NCI-H2029 (cell line): ENCODE data around the gene MOG.
"Not testable (repeated sequence)": the region's sequence is repeated elsewhere in the genome, so short reads cannot be mapped to it uniquely, and the experiment has no call there.

ENCODE experiments used
- DNase-seq: peaks from one replicate; lab custom pipeline; 2025; lab: John Stamatoyannopoulos, UW

MOG gene

DNA sequence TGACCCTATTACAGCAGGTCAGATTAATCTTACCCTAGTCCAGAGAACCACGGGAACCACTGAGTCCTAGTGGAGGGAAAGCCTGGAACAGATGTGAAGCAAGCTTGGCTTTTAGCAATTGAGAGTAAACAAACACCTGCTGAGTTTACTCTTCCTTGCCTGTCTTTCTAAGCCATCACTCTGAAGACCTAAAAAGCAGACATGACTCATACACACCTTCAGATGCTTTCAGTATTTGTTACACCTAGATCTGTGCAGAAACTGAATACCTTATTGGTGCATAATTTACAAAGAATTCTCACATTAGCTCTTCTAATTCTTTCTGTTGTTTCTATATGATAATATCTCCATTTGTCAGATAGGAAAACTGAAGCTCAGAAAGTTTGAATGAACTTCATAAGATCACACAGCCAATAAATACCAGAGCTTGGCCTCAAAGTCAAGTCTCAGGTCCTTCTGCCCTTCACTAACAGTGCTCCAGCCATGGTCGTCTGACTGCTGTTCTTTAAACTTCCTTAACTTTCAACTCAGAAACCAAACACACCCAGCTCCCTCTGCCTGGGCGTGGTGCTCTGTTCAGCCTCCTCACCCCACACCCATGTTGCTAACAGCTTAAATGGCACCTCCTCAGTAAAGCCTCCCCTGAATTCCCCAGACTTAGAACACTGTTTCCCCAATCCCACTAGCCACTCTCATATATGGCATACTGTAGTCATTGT, 15.3 kb upstream of the MOG start:
- DNase-seq, result no peak

DNA sequence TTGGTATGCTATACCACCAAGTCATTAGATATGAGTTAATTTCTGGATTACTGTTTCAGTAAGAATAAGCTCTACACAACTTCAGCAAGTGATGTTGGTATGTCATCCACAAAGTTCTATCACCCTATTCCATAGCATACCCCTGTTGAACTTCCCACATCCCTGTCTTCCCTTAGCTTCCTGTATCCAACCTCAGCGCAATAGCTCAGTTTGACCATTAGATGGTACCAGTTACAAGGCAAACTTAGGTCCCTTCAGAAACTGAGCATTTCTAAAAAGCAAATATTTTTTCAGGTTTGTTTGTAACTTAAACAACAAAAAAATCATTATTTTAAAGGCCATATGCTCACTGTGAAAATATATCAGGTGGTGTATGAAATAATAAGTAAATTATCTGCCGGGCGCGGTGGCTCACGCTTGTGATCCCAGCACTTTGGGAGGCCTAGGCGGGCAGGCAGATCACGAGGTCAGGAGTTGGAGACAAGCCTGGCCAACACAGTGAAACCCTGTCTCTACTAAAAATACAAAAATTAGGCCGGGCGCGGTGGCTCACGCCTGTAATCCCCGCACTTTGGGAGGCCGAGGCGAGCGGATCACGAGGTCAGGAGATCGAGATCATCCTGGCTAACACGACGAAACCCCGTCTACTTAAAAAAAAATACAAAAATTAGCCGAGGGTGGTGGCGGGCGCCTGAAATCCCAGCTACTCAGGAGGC, 8.8 kb upstream of the MOG start:
- DNase-seq, result peak; percentile 2

DNA sequence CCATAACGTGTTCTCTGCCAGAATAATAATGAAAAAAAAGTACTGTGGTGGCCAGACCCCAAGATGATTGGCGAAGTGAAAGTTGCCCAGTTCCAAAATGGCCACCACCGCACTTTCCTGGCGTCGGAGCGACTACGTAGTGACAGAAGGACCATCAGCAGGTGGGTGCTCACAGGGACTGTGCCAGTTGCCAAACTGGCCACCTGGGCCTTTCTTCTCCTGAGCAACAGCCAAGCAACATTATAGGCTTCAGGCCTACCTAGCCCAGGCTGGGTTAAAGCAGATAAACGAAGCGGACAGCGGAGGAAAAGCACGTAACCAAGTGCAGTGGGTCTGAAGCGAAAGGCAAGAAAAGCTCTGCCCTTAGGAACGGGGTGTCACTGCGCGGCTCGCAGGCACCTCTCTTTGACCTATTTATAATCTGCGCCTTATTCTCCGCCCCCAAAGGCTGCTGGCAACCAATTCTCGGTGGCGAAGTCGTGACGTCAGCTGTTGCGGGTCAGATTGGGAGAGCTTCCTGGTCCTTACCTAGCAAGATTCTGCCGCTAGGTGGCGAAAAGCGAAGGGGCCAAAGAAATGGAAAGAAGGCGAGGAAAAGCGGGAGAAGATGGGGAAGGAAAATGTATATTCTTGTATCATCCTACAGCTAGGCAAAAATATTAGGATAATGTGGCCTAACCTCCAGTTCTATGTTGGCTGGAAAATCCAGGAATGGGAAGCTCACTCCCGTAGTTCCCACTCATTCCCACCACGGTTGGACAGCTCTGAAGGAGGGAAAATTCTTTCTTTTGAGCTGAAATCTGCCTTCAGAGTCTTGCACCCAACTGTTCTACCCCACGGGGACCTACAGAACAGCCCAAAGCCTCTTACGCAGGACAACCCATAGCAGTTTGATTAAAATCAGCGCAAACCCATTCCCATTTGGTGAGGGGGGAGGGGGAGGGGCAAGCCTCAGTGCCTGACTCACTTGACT, 6.9 kb upstream of the MOG start:
- peak; percentile 95 for DNase-seq

DNA sequence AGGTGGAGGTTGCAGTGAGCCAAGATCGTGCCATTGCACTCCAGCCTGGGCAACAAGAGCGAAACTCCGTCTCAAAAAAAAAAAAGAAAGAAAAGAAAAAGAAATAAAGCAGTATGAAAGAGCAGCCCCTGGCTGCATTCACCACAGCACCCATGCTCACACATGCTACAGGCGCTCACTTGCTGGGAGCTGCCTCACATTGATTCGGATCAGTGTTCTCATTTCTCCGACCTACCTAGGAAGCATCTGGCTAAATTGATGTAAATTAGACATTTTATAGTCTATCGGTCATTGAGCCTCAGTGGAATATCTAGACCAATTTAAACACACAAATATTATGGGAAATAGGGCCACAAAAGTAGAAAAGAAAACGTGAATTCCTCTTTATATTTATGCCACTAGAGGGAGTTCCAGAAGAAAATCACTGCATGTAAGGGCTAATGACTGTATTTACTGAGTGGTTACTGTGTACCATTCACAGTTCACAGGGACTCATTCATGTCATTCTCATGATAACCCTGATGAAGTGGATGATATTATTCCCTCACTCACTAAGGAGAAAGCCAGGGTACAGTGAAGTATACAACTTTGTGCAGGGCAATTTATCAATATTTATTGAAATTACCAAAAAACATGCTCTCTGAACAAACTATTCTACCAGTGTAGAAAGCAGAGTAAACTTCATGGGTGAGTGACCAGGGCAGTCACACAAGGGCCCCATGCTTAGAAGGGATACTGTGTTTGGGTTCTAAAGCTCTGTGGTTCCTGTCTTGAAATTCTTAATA, 5.3 kb upstream of the MOG start:
- no peak for DNase-seq

DNA sequence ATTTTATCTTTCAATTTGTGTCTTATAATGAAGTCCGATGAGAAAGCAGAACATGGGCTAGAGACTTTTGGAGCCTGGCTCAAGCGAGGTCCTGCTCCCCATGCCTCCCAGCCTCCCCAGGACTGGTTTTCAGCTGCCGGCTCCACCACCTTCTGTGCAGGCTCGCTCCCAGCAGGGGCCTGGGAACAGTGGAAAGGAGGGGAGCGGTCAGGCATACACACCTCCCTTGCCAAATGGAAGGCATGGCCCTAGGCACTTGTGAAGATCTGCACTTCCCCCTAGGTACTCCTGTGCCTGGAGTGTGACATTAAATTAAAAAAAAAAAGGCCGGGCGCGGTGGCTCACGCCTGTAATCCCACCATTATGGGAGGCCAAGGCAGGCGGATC, 4.7 kb upstream of the MOG start:
- DNase-seq, result no peak

DNA sequence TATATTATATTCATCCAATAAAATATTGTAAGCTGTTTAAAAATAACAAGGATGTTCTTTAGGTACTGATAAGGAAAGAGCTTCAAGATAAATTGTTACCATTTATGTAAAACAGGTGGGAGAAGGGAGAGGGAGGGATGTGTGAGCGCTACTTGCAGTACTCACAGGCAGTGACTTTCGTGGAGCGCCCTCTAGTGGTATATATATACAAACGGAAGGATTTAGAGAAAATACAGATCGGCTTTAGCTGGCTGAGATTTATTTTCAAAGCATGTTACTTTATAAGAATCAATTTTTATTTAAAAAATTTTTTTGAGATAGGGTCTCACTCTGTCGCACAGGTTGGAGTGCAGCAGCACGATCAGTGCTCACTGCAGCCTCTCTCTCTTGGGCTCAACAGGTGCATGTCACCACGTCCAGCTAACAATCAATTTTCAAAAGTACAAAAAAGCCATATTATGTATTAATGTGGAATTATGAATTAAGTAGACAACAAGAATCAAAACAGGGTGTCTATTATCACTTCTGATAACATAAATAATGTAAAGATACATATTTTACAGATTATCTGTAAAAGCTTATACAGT, 3.3 kb upstream of the MOG start:
- DNase-seq, result peak; percentile 62

DNA sequence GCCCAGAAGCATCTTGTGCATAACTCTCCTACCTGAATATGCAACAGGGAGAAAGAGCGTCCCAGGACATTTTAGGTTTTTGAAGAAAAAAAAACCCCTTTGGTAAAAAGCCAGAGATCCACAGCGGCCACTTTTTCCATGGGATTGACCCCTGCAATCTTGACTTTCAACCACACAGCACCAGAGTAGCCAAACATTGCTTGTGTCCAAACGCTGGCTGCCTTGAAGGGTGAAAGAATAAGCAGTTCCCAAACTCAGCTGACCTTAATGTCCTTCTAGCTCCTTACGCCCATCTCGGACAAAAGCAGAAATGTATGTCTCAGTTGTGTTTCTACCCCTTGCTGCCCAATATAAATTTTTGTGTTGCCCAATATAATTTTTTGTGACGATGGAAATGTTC, 1.2 kb upstream of the MOG start:
- no peak for DNase-seq

DNA sequence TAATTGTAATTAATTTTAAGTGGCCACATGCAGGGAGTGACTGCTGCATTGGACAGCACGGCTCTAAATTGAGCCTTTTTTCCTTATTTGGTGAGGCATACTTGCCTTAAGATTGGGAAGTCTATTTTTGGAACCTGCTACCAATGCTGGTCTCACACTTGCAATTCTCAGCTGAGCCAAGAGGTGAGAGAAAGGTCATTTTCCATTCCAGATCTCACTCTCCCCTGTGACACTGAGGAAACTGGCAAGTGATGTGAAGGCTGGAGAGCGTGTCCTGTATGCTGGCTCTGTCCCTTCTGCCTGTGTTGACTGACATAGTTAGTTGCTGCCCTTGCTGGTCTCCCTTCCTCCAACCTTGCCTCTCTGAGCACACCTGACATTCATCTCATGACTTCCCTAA, 735 bp upstream of the MOG start:
- DNase-seq, result no peak

DNA sequence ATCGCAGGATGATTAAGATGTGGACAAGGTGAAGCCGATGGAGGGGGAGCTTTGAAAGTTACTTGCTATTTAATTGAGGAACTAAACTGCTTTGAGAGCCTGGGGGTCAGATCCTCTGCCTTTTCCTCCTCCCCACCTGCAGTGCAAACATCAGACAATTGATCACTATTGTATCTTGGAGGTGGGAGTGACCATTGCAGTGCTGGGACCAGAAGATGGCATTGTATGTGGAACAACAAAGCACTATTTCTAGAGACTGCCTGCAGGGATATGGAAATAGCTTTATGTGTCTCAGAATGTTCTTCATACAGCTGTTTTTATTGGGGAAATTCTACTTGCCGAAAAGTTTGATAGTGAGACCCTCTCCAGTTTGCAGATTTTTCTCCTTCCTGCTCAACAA, 4.2 kb downstream of the MOG start:
- DNase-seq, result no peak

DNA sequence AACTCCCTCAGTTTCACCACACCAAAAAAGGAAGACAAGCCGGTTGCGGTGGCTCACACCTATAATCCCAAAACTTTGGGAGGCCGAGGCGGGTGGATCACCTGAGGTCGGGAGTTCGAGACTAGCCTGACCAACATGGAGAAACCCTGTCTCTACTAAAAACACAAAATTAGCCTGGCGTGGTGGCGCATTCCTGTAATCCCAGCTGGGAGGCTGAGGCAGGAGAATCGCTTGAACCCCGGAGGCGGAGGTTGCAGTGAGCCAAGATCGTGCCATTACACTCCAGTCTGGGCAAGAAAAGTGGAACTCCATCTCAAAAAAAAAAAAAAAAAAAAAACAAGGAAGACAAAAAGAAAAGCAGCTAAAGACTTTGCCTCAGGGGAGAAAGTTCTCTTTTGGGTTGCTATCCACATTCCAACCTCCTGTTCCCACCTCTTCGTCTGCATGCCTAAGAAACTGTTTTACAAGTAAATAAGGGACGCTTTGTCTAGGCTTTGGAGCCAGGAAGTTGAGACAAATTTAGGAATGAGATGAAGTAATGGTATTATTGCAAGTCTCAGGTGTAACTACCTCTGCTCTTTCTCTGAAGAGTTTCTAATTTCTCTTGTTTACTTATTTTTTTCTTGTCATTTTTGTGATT, 4.7 kb downstream of the MOG start:
- DNase-seq, result not testable (repeated sequence)

DNA sequence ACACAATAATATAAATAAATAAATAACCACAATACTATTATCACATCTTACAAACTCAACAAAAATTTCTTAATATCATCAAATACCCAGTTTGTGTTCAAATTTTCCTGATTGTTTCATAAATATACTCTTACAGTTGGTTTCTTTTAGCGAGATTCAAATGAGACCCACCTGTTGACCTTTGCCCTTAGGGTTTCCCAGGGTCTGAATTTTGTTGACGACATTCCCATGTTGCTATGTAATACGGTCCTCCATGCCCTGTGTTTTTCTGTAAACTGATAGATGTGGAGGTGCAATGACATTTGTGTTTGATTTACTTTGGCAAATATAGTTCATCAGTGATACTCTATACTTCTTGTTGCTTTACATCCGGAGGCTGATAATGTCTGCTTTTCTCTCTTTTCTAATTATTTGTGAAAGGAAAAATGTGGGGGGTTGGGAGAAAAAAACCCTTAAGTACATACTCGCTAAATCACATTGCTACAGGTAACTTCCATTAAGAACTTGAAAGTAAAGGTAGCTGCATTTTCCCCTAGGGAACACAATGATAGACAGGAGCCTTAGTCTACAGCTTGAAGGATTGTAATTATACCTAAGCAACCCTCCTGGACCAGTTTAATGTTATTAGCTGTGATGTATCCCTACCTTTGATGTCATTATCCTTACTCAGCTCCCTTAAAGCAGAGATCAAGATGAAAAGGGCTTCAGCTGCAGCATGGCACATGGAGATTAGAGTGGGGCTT, 6.6 kb downstream of the MOG start:
- DNase-seq, result no peak

DNA sequence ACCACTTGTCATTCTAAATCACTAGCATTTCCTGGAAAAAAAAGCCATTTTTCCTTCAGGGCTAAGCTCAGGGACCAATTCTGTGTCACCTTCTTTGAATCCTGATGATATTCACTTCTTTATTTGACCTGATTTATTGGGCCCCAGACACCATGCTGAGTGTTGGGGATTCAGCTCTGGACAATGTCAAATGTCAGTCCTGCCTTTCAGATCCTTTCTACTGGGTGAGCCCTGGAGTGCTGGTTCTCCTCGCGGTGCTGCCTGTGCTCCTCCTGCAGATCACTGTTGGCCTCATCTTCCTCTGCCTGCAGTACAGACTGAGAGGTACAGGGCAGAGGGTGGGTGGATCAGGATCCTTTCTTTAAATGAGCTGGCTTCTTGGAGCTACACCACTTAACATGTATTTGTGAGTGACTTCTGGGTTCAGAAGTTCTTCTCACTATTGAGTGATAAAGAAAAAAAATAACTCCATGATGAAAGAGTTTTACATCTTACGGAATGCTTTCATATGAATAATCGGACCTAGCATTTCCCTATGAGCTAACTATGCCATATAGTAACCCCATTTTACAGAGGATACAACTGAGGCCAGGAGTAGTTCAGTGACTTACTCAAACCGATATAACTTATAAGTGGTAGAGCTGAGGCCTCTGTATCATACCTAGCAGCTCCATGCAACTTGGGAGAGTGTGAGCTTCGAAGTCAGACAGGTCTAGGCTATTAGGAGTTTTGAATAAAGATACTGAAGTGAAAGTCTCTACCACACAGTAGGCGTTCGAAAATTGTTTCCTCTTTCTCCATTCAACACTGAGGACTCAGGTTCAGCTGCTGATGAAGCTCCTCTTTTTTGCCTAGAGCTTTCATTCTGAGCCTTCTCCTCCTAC, 9.3 kb downstream of the MOG start:
- no peak for DNase-seq

DNA sequence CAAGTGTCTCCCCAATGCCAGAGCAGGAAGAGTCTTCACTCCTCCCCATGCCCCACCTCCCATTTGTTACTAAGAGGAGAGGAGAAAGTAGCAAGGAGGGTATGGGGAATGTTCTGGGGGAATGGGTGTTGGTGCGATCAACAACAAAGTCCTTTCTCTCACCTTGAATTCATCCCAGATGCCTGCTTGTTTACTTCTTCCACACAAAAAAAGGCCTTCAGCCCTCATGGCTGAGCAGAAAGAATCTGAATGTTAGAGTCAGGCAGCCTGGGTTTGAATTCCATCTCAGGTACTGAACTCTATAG, 9.9 kb downstream of the MOG start:
- no peak for DNase-seq

DNA sequence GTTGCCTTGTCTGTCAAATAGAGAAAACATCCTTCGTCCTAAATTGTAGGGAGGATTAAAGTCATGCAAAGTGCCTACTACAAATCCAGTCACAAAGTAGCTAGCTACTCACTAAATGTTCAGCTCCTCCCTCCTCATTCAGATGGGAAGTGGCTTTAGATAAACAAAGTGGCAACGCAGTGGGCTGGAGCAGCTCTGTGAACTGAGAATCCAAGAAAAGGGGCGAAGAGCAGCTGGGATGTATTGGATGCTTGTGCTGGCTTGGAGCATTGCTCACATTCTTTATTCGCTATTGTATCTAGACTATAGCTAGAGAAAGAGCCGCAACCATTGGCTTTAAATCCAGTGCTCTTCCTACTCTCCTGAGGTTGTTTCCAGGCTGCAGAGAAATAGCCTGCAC, 10.3 kb downstream of the MOG start:
- no peak for DNase-seq

DNA sequence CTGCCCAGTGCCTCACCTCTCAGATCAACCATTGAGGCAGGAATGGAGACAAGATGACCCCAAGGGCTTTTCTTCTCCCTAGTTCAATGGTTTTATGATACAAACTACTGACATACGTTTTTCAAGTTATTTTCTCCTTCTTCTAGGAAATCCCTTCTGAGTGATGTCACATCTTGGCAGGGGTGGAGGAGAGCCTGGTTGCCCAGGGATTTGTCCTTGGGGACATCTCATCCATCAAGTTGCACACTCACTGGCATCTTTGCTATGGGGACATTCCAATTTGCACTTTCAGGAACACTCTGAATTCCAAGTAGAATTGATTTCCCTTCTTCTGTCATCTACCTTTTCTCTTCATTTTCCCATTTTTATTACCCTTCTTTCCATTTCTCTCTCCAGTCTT, 14.1 kb downstream of the MOG start:
- DNase-seq, result no peak

DNA sequence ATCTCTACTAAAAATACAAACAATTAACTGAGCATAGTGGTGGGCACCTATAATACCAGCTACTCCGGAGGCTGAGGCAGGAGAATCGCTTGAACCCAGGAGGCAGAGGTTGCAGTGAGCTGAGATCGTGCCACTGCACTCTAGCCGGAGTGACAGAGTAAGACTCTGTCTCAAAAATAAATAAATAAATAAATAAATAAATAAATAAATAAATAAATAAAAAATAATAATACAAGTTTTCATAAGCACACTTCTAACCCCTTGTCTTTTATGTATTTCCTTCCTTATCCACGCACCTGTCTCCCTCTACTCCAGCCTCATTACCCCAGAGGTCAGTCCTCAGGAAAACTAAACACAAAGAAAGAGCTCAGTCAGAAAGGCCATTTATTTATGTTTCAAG, 15.2 kb downstream of the MOG start:
- not testable (repeated sequence) for DNase-seq

DNA sequence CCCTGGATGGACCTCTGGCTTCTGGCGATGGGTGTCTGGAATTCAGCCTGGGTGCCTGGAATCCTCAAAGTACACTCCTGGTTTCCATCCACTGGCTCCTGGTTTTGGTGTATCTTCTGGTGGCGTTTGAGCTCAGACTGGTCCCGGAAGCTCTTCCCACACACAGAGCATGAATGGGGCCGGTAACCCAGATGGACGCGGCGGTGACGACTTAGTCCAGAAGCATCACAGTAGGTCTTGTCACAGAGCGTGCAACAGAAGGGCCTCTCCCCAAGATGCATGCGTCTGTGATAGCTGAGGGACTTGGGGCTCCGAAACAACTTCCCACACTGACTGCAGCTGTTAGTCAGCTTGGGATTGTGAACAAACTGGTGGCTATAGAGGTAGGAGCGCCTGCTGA, 16.3 kb downstream of the MOG start:
- no peak for DNase-seq

DNA sequence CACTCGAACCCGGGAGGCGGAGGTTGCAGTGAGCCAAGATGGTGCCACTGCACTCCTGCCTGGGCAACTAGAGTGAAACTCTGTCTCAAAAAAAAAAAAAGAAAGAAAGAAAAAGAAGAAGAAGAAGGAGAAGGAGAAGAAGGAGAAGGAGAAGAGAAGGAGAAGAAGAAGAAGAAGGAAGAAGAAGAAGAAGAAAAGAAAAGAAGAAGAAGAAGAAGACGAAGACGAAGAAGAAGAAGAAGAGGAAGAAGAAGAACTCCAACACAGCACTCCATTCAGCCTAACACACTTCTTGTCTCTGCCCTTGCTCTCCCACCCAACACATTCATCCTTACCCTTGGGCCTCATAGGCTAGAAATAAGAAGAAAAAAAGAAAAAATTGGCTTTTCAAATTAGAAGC, 17.1 kb downstream of the MOG start:
- DNase-seq, result no peak

DNA sequence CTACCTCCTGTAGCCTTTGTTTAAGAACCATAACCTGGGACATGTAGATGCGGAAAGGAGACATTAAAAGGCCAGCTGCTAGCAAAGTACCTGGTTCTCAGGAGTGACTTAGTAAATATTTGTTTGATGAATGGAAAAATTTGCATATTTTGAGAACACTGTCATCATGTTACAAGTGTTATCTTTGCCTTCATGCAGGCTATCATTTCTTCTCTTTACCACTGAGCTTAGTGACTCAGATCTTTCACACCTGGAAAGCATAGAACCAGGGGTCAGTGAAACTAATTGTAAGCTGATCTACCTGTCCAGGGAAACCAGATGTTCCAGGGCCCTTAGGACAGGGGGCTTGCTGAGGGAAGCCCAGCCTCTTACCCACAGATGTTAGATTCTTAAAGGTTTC, 18.7 kb downstream of the MOG start:
- DNase-seq, result no peak
